Suprapubic skin (tissue), 4 donors: Measurements from ENCODE around the gene RGN.

ENCODE experiments used
- EP300 ChIP-seq: sonication (generic); formaldehyde crosslinking; IDR thresholded peaks from one replicate; pipeline ENCODE4 v1.6.1; 2017; ENCODE audit warnings: antibody characterized with exemption
- POLR2A ChIP-seq, 2 donors: fragments of 450-650 bp; IDR thresholded peaks; one replicate each; pipeline ENCODE4 v1.6.1; 2017; ENCODE audit warnings: antibody characterized with exemption in 2 of 2, mild to moderate bottlenecking in 2 of 2, moderate library complexity in 2 of 2
- POLR2AphosphoS5 ChIP-seq, 3 donors: sonication (generic); formaldehyde crosslinking; IDR thresholded peaks; one replicate each; pipeline ENCODE4 v1.6.1; 2017; ENCODE audit warnings: antibody characterized with exemption in 3 of 3
- TF ChIP-seq, protein P1 (sequence below), 2 donors: fragments of 200-600 bp in 1 of 2; fragments of 450-650 bp in 1 of 2; sonication (generic) in 1 of 2; IDR thresholded peaks; one replicate each; pipeline ENCODE4 v1.5.1; 2016 to 2019; ENCODE audit warnings: antibody characterized with exemption in 2 of 2, mild to moderate bottlenecking in 1 of 2, moderate library complexity in 1 of 2

DNA sequence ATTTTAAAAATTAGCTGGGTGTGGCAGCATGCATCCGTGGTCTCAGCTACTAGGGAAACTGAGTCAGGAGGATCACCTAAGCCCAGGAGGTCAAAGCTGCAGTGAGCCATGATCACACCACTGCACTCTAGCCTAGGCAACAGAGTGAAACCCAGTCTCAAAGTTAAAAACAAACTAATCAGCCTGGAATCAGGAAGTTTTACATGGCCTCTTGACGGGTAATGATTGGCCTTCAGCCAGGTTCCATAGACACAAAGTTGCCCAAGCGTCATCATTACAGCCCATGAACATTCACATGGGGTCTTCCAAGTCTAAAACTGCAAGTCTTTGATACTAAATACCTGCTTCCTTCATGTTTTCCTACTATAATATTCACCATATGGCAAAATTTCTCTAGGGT lies 10.0 kb upstream of the RGN start:
- TF ChIP-seq, protein P1, sequence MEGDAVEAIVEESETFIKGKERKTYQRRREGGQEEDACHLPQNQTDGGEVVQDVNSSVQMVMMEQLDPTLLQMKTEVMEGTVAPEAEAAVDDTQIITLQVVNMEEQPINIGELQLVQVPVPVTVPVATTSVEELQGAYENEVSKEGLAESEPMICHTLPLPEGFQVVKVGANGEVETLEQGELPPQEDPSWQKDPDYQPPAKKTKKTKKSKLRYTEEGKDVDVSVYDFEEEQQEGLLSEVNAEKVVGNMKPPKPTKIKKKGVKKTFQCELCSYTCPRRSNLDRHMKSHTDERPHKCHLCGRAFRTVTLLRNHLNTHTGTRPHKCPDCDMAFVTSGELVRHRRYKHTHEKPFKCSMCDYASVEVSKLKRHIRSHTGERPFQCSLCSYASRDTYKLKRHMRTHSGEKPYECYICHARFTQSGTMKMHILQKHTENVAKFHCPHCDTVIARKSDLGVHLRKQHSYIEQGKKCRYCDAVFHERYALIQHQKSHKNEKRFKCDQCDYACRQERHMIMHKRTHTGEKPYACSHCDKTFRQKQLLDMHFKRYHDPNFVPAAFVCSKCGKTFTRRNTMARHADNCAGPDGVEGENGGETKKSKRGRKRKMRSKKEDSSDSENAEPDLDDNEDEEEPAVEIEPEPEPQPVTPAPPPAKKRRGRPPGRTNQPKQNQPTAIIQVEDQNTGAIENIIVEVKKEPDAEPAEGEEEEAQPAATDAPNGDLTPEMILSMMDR (IDR thresholded peaks at IDR 0.05): no peak
- no peak for TF ChIP-seq POLR2A (IDR thresholded peaks at IDR 0.05)
- no peak for TF ChIP-seq POLR2AphosphoS5 (IDR thresholded peaks at IDR 0.05)
- no peak for TF ChIP-seq EP300
